ENCODE results near the gene KDM3A. TPM values are rescaled to one million over a fixed set of nuclear protein-coding genes. Genes with fewer than 3 reads are reported as not detected.
A peak's percentile ranks its signal among the peaks of the same experiment; 100 is the strongest.
"Not testable (repeated sequence)": the region's sequence is repeated elsewhere in the genome, so short reads cannot be mapped to it uniquely, and the experiment has no call there.

The KDM3A gene
- total RNA-seq, 1 donor from 2014 or later = 27.2 TPM

- DNase-seq = no peak
Measured at GRCh38 chr2:86484385-86484784, 43.2 kb downstream of the KDM3A start.

- no peak for DNase-seq
Measured at GRCh38 chr2:86485103-86485502, 43.9 kb downstream of the KDM3A start.

- no peak for DNase-seq
Measured at GRCh38 chr2:86485802-86486201, 44.6 kb downstream of the KDM3A start.

- peak; percentile 8 for DNase-seq
Measured at GRCh38 chr2:86487062-86487461, 45.9 kb downstream of the KDM3A start.

GRCh38 chr2:86488561-86489250, 47.5 kb downstream of the KDM3A start:
- DNase-seq = no peak

GRCh38 chr2:86489542-86489941, 48.4 kb downstream of the KDM3A start:
- DNase-seq = no peak

GRCh38 chr2:86490245-86490644, 49.1 kb downstream of the KDM3A start:
- DNase-seq = no peak

- no peak for DNase-seq
Measured at GRCh38 chr2:86491088-86491487, 49.9 kb downstream of the KDM3A start.

- DNase-seq = no peak
Measured at GRCh38 chr2:86492048-86492453, 50.9 kb downstream of the KDM3A start.

GRCh38 chr2:86496391-86496790, 55.2 kb downstream of the KDM3A start:
- DNase-seq = not testable (repeated sequence)

GRCh38 chr2:86498468-86499260, 57.5 kb downstream of the KDM3A start:
- no peak for DNase-seq

GRCh38 chr2:86499326-86499725, 58.2 kb downstream of the KDM3A start:
- no peak for DNase-seq

GRCh38 chr2:86500325-86501083, 59.3 kb downstream of the KDM3A start:
- no peak for DNase-seq

- DNase-seq = no peak
Measured at GRCh38 chr2:86507600-86507999, 66.4 kb downstream of the KDM3A start.

- no peak for DNase-seq
Measured at GRCh38 chr2:86510436-86510933, 69.3 kb downstream of the KDM3A start.

- no peak for DNase-seq
Measured at GRCh38 chr2:86512034-86512433, 70.9 kb downstream of the KDM3A start.

- no peak for DNase-seq
Measured at GRCh38 chr2:86512892-86513291, 71.7 kb downstream of the KDM3A start.

- no peak for DNase-seq
Measured at GRCh38 chr2:86513948-86514660, 72.9 kb downstream of the KDM3A start.

- DNase-seq = peak; percentile 51
Measured at GRCh38 chr2:86518481-86518880, 77.3 kb downstream of the KDM3A start.

GRCh38 chr2:86519349-86519748, 78.2 kb downstream of the KDM3A start:
- no peak for DNase-seq

GRCh38 chr2:86520153-86520552, 79.0 kb downstream of the KDM3A start:
- DNase-seq = no peak

GRCh38 chr2:86521922-86522321, 80.8 kb downstream of the KDM3A start:
- no peak for DNase-seq

GRCh38 chr2:86522711-86523110, 81.5 kb downstream of the KDM3A start:
- DNase-seq = no peak

Data from dermis blood vessel endothelial cell (primary cell).